SH-SY5Y (cell line): ENCODE data around the gene ABTB1.

Source experiments
- GATA2 ChIP-seq: IDR thresholded peaks from 2 replicates; pipeline ENCODE4 v1.6.1; 2011; ENCODE audit warnings: mild to moderate bottlenecking, low read depth, low read length
- GATA3 ChIP-seq: IDR thresholded peaks from 2 replicates; pipeline ENCODE4 v1.6.1; 2011; ENCODE audit warnings: low read depth, mild to moderate bottlenecking, low read length, moderate library complexity

The ABTB1 gene

DNA sequence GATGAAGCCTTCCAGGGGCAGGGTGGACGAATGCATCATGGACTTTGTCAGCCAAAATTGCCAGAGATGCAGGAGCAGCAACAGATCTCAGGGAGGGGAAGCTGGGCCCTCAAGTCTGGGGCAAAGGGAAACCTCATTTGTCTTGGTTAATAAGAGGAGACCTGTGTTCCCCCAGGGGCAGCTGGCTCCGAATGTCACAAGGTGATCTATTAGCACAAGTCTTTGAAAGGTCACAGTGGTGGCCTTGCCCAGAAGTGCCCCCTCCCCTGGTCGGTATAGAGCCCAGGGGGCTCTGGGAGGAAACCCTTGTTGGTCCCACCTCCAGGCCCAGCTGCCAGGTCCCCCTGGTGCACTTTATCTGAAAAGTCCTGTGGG lies 46.2 kb downstream of the ABTB1 start:
- no peak for TF ChIP-seq GATA3
- TF ChIP-seq GATA2: no peak

DNA sequence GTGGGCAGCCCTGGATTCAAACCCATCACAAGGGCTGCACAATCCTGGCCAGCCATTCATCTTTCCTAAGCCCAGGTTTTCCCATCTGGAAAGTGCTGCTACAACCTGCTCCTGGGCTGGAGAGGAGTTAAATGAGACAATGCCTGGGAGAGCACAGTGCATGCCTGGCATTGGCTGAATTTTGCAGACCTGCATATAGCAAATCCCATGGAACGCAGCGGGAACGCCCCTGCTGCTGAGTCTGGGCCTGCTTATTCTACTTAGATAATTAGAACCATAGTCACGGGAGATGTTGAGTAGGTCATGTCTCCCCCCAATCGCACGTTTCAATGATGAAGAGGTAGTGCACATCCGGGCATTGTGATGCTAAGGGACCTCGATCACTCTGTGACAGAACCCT lies 46.6 kb downstream of the ABTB1 start:
- TF ChIP-seq GATA3: no peak
- no peak for TF ChIP-seq GATA2

DNA sequence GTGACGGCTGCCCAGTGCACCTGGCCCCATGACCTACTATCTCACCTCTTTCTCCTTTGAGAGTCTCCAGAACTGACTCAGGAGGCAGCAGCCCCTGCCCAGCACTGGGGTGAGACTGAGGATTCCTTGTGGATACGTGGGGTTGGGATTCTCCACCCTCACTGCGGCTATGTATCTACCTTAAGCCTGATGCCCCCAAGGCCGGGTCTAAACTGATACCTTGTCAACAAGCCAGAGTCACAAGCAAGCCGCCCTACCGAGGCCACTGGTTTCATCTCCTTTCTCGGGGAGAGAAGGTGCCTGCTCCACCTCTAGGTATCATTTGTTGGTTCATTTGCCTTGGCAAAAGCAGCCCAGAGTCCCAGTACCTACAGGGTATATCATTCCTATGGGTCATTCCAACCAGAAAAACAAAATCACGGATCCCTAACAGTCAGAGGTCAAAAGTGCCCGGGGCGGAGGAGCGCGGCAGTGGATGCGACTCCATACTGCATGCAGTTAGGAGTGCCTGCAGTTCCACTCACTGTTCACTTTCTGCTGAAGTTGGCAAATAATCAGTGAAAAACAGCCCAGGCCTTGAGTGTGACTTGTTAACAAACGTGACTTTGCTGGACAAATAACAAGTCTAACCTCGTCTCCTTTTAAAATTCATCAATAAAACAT lies 47.5 kb downstream of the ABTB1 start:
- TF ChIP-seq GATA3 (no peak), GATA2 (no peak)

DNA sequence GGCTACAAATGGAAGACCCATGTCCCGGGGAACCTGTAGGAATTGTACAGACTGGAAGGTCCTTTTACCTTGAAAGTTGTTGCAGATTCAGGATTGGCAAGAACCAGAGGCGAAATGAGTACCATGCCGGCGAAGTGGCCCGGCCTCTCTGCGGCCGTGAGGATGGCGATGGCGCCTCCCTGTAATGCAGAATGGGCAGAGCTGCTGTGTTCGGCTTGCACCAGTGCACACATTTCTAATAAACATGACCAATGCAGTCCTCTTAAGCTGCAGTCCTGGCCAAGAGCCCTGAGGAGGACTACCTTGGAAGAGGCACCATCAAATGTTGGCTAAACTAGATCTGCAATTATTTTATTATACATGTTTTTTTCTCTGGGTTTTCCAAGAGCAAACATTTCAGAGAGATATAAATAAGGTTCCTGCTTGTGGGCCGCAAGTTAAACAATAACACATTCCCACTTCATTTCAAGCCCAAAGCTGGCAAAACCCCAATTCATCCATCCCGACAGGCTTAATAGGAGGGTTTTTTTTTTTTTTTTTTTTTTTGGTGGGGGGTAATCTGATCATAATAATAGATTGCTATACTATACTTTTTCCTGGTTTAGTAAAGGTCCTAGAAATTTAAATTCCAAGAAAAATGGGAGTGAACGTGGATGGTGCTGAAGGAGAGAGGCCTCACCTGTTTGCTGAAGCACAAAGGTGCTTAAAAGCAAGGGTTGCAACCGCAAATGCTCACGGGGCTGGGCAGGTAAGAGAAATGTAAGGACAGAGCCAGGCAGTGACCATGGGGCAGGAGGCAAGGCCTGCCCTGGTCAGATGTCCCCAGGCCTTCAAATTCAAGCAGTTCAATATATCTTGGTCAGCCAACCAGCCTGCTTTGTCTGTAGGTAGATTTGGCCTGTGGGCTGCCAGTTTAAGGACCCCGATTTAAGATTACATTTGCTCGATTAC lies 48.5 kb downstream of the ABTB1 start:
- no peak for TF ChIP-seq GATA2
- no peak for TF ChIP-seq GATA3

DNA sequence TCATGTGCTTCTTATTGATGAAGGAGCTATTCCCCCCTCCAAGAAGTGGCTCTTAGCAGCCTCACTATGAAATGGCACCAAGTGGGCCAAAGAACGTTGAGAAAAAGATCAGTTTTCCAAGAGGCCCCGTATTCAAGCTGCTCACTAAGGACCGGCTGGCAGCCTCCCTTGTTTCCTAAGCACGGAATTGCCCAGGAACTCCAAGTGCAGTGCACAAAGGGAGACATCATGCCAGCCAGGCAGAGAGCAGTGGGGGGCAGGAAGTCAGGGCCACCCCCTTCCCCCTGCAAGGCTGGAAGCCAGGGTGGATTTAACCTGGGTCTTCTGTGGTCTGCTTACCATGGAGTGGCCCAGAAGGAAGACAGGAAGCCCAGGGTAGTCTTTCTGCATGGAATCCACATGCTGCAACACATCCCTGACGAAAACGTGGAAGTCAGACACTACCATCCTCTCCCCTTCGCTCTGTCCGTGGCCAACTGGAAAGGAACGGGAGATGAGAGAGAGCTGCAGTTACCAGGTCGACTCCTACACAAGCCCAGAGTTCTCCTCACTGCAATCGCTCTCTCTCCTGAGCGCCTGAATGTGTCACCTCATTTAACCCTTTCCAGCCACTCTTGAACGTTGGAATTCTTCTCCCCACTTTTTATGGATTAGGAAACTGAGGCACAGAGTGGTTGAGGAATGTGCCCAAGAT lies 49.5 kb downstream of the ABTB1 start:
- no peak for TF ChIP-seq GATA2
- TF ChIP-seq GATA3: no peak

DNA sequence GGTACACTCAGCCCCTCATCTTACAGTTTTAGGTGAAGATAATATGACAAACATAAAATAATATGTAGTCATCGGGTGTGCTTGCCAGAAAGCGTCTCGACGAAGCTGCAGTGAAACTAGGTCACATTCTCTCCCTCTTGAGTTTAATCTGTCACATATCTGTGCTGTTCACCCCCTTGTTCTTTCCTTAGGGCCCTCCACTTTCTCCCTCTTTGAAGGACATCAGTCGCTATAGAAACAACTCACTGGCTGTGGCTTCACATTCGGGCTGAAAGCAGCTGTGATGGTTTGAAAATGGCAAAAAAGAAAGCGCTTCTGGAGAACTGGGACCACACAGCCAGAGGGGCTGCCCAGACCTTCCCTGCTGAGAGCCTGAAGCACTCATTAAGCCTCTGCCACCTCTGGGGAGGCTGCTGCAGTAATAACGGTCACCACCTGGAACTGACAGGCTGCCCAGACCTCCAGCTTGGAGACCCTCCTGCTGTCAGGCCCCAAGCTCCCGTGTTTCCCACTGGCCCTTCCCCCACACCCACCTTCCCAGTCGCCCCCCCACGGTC lies 50.3 kb downstream of the ABTB1 start:
- no peak for TF ChIP-seq GATA3
- no peak for TF ChIP-seq GATA2

DNA sequence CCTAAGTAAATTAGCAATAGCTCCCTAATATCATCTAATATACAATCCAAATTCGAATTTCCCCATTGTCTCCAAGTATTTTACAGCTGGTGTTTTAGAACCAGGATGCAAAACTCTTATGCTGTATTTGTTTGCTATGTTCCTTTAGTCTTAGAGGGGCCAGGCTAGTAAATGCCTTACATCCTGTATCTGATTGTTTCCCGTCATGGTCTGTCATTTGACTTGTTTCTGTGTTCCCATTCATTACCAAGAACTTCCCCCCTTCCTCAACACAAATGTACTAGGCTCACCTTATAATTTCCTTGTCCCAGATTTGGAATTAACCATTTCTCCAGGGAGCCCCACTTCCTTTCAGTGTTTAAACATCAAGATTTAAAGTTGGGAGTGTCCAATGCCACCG lies 54.1 kb downstream of the ABTB1 start:
- TF ChIP-seq GATA3 (no peak), GATA2 (no peak)

DNA sequence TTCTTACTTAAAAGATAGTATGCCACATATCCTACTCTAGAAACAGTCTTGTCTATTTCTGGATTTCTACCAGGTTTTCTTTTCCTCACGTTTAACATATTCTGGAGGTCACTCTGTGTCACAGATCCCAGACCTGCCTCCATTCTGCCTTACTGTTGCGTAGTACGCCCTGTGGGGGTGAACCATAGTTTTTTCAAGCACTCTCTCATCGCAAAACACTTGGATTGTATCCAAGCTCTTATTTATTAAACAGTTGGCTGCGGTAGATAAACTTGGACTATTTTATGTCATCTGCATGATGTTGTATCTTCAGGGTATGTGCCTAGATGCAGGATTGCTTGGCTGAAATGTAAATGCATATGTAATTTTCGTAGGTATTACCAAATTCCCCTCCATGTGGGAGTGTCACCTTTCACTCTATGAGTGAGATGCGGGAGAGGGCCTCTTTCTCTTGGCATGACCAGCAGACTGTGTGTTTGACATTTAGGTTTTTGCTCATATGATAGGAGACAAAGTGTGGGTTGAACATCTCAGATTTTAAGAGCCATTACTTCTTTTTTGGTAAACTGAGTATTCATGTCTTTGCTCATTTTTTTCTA lies 55.8 kb downstream of the ABTB1 start:
- TF ChIP-seq GATA3: peak; percentile 3; the same call in 1 of the 2 replicates
- TF ChIP-seq GATA2: no peak

DNA sequence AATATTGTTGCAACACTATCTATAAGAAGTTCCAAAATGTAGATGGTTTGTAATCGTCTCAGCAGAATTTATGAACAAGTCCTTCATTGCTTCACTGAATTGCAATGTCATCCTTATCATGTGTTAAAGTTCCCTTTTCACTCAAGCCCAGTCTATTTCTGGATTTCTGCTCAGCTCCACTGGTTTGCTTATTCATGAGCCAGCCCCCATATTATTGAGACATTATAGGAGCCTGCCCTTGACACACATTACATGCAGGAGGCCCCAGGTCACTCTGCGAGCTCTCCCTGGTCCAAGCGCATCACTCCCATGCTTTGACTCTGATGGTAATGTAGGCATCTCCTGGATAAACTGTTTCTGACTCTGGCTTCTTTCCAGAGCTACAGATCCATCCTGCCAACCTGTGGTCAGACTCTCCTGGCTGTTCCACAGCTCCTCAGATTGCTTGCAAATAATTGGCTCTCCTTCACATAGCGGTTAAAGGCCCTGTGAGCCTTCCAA lies 56.9 kb downstream of the ABTB1 start:
- no peak for TF ChIP-seq GATA2
- TF ChIP-seq GATA3: no peak

DNA sequence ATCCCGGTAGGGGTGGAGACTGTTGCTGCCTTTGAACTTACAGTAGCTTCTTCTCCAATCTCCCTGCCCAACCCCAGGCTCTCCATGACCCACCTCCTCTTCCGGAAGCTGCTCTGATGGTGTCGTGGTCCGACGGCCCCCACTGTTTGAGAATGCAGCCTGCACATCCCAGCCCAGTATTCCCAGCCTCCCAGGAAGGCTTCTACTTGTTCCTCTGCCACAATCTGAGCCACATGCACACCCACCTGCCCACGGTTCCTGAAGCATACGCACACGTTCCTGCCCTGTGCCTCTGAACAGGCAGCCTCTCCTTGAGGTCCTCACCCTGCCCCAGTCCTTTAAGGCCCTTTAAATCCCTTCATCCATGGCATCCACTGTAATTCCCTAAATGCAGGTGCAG lies 57.4 kb downstream of the ABTB1 start:
- TF ChIP-seq GATA2: no peak
- TF ChIP-seq GATA3: no peak
